Natural killer cell (primary cell): Measurements from ENCODE around the gene SLC25A18. TPM values are rescaled to one million over a fixed set of nuclear protein-coding genes. Genes with fewer than 3 reads are reported as not detected.

Experiments used
- ATAC-seq, 3 donors: fragments of 150-1000 bp in 2 of 3; fragments of 200-7000 bp in 1 of 3; cut with Tn5 transposase; 1 replicate in 1 of 3; 2 replicates in 2 of 3; pipeline ENCODE4 v1.10.0; 2021; ENCODE audit warnings: mild to moderate bottlenecking in 2 of 3, moderate library complexity in 2 of 3
- DNase-seq, 2 donors: peaks; one replicate each; pipeline versions ENCODE4 v3.0.0 to v3.0.0-alpha.2; 2013 to 2021; ENCODE audit warnings: mixed read lengths in 1 of 2
- H3K27ac ChIP-seq: one replicate; pipeline ENCODE4 v1.5.1; 2013; ENCODE audit warnings: mild to moderate bottlenecking, low read length
- H3K27me3 ChIP-seq: one replicate; pipeline ENCODE4 v1.6.1; 2013; ENCODE audit warnings: low read length; ENCODE audit not compliant: control insufficient read depth, insufficient read depth
- H3K36me3 ChIP-seq: one replicate; pipeline ENCODE4 v1.6.1; 2013; ENCODE audit warnings: low read length; ENCODE audit not compliant: control insufficient read depth, insufficient read depth
- H3K4me1 ChIP-seq: one replicate; pipeline ENCODE4 v1.6.1; 2013; ENCODE audit warnings: low read length; ENCODE audit not compliant: control insufficient read depth, insufficient read depth
- H3K4me3 ChIP-seq: one replicate; pipeline ENCODE4 v1.5.1; 2013; ENCODE audit warnings: low read length
- H3K9me3 ChIP-seq: one replicate; pipeline ENCODE4 v1.6.1; 2013; ENCODE audit warnings: low read length; ENCODE audit not compliant: control insufficient read depth, insufficient read depth
- H3K27ac Mint-ChIP-seq, 2 donors: one replicate each; pipeline ENCODE4 v1.8.0; 2022; ENCODE audit warnings: mild to moderate bottlenecking in 2 of 2, mixed read lengths in 2 of 2, moderate library complexity in 1 of 2
- H3K27me3 Mint-ChIP-seq, 2 donors: one replicate each; pipeline ENCODE4 v1.8.0; 2022; ENCODE audit warnings: low read depth in 2 of 2, mixed read lengths in 2 of 2
- H3K36me3 Mint-ChIP-seq: one replicate; pipeline ENCODE4 v1.8.0; 2022; ENCODE audit warnings: mixed read lengths
- H3K4me1 Mint-ChIP-seq, 2 donors: one replicate each; pipeline ENCODE4 v1.8.0; 2022; ENCODE audit warnings: mixed read lengths in 2 of 2
- H3K4me3 Mint-ChIP-seq: one replicate; pipeline ENCODE4 v1.8.0; 2022; ENCODE audit warnings: mild to moderate bottlenecking, moderate library complexity, mixed read lengths
- H3K9me3 Mint-ChIP-seq, 2 donors: one replicate each; pipeline ENCODE4 v1.8.0; 2022; ENCODE audit warnings: mixed read lengths in 2 of 2
- WGBS: methylation state at CpG from one replicate; pipeline ENCODE4 v1.1.7; 2013; ENCODE audit warnings: missing lambda C conversion rate; ENCODE audit not compliant: insufficient coverage; 5-methylcytosine and 5-hydroxymethylcytosine counted together
- intact Hi-C: fragments of 100-400 bp; cut with micrococcal nuclease; formaldehyde crosslinking; loops from one replicate; pipeline ENCODE4 v1.14.2; 2022
- total RNA-seq, 4 donors: library from RNA; stranded (reverse); fragments of 120-200 nt in 1 of 4; gene quantifications; one replicate each; pipeline versions ENCODE4 v1.2.3 to v1.2.4, GENCODE V29; 2013 to 2022
- TF ChIP-seq, protein P1 (sequence below): fragments of 200-600 bp; IDR thresholded peaks from one replicate; pipeline ENCODE4 v1.8.0; 2022; ENCODE audit warnings: antibody characterized with exemption

The SLC25A18 gene
- total RNA-seq, 3 donors from 2014 or later (not counting 1 experiment from before 2014, with no cell fraction given) = not detected

- Histone ChIP-seq H3K4me3 (no peak overlapping the region), H3K27ac (no peak overlapping the region), H3K9me3 (no peaks in the 10 kb centered on the region), H3K27me3 (no peaks in the 10 kb centered on the region), H3K36me3 (no peaks in the 10 kb centered on the region), H3K4me1 (no peaks in the 10 kb centered on the region)
- H3K4me3 Mint-ChIP-seq = no peak overlapping the region
- no peak overlapping the region for H3K27ac Mint-ChIP-seq
- intact Hi-C loops = no loop called here
- H3K9me3 Mint-ChIP-seq = no peaks in the 10 kb centered on the region
- no peaks in the 10 kb centered on the region for H3K27me3 Mint-ChIP-seq
- TF ChIP-seq, protein P1, sequence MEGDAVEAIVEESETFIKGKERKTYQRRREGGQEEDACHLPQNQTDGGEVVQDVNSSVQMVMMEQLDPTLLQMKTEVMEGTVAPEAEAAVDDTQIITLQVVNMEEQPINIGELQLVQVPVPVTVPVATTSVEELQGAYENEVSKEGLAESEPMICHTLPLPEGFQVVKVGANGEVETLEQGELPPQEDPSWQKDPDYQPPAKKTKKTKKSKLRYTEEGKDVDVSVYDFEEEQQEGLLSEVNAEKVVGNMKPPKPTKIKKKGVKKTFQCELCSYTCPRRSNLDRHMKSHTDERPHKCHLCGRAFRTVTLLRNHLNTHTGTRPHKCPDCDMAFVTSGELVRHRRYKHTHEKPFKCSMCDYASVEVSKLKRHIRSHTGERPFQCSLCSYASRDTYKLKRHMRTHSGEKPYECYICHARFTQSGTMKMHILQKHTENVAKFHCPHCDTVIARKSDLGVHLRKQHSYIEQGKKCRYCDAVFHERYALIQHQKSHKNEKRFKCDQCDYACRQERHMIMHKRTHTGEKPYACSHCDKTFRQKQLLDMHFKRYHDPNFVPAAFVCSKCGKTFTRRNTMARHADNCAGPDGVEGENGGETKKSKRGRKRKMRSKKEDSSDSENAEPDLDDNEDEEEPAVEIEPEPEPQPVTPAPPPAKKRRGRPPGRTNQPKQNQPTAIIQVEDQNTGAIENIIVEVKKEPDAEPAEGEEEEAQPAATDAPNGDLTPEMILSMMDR = no peak
- ATAC-seq (no peak), DNase-seq (no peak)
- no peaks in the 10 kb centered on the region for H3K36me3 Mint-ChIP-seq
- WGBS = 88% methylated on average over 11 of the region's 11 CpGs
- H3K4me1 Mint-ChIP-seq = no peaks in the 10 kb centered on the region
Measured at GRCh38 chr22:17578136-17578754, 14.9 kb downstream of the SLC25A18 start.

DNA sequence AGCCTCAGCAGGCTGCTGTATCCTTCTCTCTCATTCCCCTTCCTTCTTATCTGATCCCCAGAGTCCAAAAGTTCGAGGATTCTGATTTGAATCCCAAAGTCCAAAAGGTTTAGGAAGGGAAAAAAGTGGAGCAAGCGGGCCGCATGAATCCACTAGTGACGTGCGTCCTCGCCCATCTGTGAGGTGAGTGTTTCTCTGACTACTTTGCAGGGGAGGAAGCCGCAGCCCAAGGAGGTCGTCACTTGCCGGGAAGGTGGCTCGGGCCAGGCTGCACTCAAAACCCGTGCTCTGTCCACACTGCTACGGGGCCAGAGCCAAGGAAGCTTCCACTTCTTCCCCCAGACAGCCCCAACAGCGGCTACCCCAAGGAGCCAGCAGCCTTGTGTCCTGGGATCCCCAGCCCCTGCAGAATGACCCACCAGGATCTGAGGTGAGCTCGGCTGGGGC lies 16.3 kb downstream of the SLC25A18 start:
- DNase-seq (no peak), ATAC-seq (peak in 1 of 3 donors; percentile 3)
- no peak overlapping the region for H3K4me3 Mint-ChIP-seq
- no peaks in the 10 kb centered on the region for H3K27me3 ChIP-seq
- no peaks in the 10 kb centered on the region for H3K4me1 Mint-ChIP-seq
- no peak overlapping the region for H3K27ac ChIP-seq
- H3K27ac Mint-ChIP-seq = no peak overlapping the region
- no peaks in the 10 kb centered on the region for H3K36me3 ChIP-seq
- WGBS = 88% methylated on average over 14 of the region's 14 CpGs
- H3K27me3 Mint-ChIP-seq = peaks cover 0 to 3% of the 10 kb centered on the region in 2 donors
- no peaks in the 10 kb centered on the region for H3K4me1 ChIP-seq
- no peak overlapping the region for H3K4me3 ChIP-seq
- H3K9me3 ChIP-seq = no peaks in the 10 kb centered on the region
- no peaks in the 10 kb centered on the region for H3K9me3 Mint-ChIP-seq
- TF ChIP-seq, protein P1 = no peak
- no peaks in the 10 kb centered on the region for H3K36me3 Mint-ChIP-seq
- intact Hi-C loops = no loop called here

- intact Hi-C loops = no loop called here
- ATAC-seq (no peak), DNase-seq (no peak)
- Mint-ChIP-seq H3K4me1 (no peaks in the 10 kb centered on the region), H3K9me3 (no peaks in the 10 kb centered on the region), H3K4me3 (no peak overlapping the region), H3K27me3 (peaks cover 0 to 3% of the 10 kb centered on the region in 2 donors), H3K36me3 (no peaks in the 10 kb centered on the region), H3K27ac (no peak overlapping the region)
- TF ChIP-seq, protein P1 = no peak
- H3K27me3 ChIP-seq = no peaks in the 10 kb centered on the region
- H3K4me1 ChIP-seq = no peaks in the 10 kb centered on the region
- no peaks in the 10 kb centered on the region for H3K9me3 ChIP-seq
- no peak overlapping the region for H3K4me3 ChIP-seq
- no peaks in the 10 kb centered on the region for H3K36me3 ChIP-seq
- WGBS = 81% methylated on average over 15 of the region's 15 CpGs
- H3K27ac ChIP-seq = no peak overlapping the region
Measured at GRCh38 chr22:17580441-17581031, 17.2 kb downstream of the SLC25A18 start.
